ENCODE results near the gene TAF1.
A peak's percentile ranks its signal among the peaks of the same experiment; 100 is the strongest.
"Not testable (repeated sequence)": the region's sequence is repeated elsewhere in the genome, so short reads cannot be mapped to it uniquely, and the experiment has no call there.

Gene TAF1

GRCh38 chrX:71367396-71367795, 1.2 kb downstream of the TAF1 start:
- H3K27me3 ChIP-seq (ENCODE audit: insufficient read depth, low read length) = no peaks in the 10 kb centered on the region
- H3K9me3 ChIP-seq (ENCODE audit: low read length) = no peaks in the 10 kb centered on the region
- peaks cover 10% of the 10 kb centered on the region for H3K4me1 ChIP-seq (ENCODE audit: insufficient read depth, low read length)
- peak overlapping the region; percentile 66 for H3K4me3 ChIP-seq (ENCODE audit: low read length)
- peaks cover 17% of the 10 kb centered on the region for H3K36me3 ChIP-seq (ENCODE audit: insufficient read depth, low read length)
- H2AFZ ChIP-seq (ENCODE audit: low read depth, low read length) = no peak overlapping the region

- H3K4me3 ChIP-seq (ENCODE audit: low read length) = no peak overlapping the region
- H3K4me1 ChIP-seq (ENCODE audit: insufficient read depth, low read length) = peaks cover 8% of the 10 kb centered on the region
- no peaks in the 10 kb centered on the region for H3K9me3 ChIP-seq (ENCODE audit: low read length)
- H3K36me3 ChIP-seq (ENCODE audit: insufficient read depth, low read length) = peaks cover 44% of the 10 kb centered on the region
- no peaks in the 10 kb centered on the region for H3K27me3 ChIP-seq (ENCODE audit: insufficient read depth, low read length)
- no peak overlapping the region for H2AFZ ChIP-seq (ENCODE audit: low read depth, low read length)
These were observed 6.2 kb downstream of the TAF1 start for GRCh38 chrX:71372388-71372787.

- no peak overlapping the region for H3K4me3 ChIP-seq (ENCODE audit: low read length)
- no peak overlapping the region for H2AFZ ChIP-seq (ENCODE audit: low read depth, low read length)
- H3K36me3 ChIP-seq (ENCODE audit: insufficient read depth, low read length) = peaks cover 52% of the 10 kb centered on the region
- no peaks in the 10 kb centered on the region for H3K4me1 ChIP-seq (ENCODE audit: insufficient read depth, low read length)
- H3K27me3 ChIP-seq (ENCODE audit: insufficient read depth, low read length) = no peaks in the 10 kb centered on the region
- H3K9me3 ChIP-seq (ENCODE audit: low read length) = no peaks in the 10 kb centered on the region
These were observed 12.6 kb downstream of the TAF1 start for GRCh38 chrX:71378732-71379131.

DNA sequence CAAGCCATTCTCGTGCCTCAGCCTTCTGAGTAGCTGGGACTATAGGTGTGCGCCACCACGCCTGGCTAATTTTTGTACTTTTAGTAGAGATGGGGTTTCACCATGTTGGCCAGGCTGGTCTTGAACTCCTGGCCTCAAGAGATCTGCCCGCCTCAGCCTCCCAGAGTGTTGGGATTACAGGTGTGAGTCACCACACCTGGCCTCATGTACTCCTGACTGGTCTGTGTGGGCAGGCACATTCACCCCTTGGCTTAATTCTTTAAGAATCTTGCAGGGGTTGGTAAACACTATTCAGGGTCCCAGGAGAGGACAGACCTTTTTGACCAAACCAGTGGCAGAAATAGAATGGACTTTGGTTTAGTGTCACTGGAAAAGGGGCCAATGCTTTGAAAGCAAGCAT, 25.6 kb downstream of the TAF1 start:
- peaks cover 62% of the 10 kb centered on the region for H3K36me3 ChIP-seq (ENCODE audit: insufficient read depth, low read length)
- H2AFZ ChIP-seq (ENCODE audit: low read depth, low read length); H3K4me1 ChIP-seq (ENCODE audit: insufficient read depth, low read length); H3K27me3 ChIP-seq (ENCODE audit: insufficient read depth, low read length); H3K9me3 ChIP-seq (ENCODE audit: low read length); H3K4me3 ChIP-seq (ENCODE audit: low read length): not testable (repeated sequence)

DNA sequence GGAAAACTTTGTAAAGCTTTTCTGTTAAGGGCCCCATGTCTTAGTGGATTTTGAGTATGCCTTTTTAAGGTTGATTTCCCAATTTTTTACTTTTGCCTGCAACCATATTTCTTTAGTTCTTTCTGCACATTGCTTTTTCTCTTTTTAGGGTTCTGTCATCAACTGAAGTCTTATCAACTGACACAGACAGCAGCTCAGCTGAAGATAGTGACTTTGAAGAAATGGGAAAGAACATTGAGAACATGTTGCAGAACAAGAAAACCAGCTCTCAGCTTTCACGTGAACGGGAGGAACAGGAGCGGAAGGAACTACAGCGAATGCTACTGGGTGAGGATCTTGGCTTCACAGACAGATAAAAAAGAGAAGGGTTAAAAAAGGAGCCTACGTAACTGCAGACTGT, 27.8 kb downstream of the TAF1 start:
- no peaks in the 10 kb centered on the region for H3K27me3 ChIP-seq (ENCODE audit: insufficient read depth, low read length)
- H3K36me3 ChIP-seq (ENCODE audit: insufficient read depth, low read length) = peaks cover 62% of the 10 kb centered on the region
- no peak overlapping the region for H2AFZ ChIP-seq (ENCODE audit: low read depth, low read length)
- no peak overlapping the region for H3K4me3 ChIP-seq (ENCODE audit: low read length)
- no peaks in the 10 kb centered on the region for H3K4me1 ChIP-seq (ENCODE audit: insufficient read depth, low read length)
- no peaks in the 10 kb centered on the region for H3K9me3 ChIP-seq (ENCODE audit: low read length)

GRCh38 chrX:71396576-71396975, 30.4 kb downstream of the TAF1 start:
- Histone ChIP-seq H2AFZ (ENCODE audit: low read depth, low read length) (no peak overlapping the region), H3K4me1 (ENCODE audit: insufficient read depth, low read length) (no peaks in the 10 kb centered on the region), H3K4me3 (ENCODE audit: low read length) (no peak overlapping the region), H3K36me3 (ENCODE audit: insufficient read depth, low read length) (peaks cover 59% of the 10 kb centered on the region), H3K9me3 (ENCODE audit: low read length) (no peaks in the 10 kb centered on the region), H3K27me3 (ENCODE audit: insufficient read depth, low read length) (no peaks in the 10 kb centered on the region)

DNA sequence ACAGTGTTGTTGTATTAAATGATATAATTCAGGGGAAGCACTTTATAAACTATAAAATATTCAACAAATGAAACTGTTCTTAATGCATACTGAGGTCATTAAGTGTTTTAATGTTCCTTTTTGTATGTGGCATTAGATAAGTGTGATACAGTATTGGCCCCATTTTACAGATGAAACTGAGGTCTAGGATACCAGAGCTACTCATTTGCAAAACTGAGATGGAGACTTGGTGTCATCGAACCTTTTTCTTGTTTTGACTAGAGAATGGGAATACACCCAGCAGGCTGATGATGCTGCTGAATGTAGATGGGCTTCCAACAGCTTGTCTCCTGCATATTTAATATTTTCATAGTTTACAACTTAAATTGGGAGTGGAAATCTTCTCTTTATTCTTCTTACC, 34.6 kb downstream of the TAF1 start:
- Histone ChIP-seq H3K36me3 (ENCODE audit: insufficient read depth, low read length) (peaks cover 44% of the 10 kb centered on the region), H2AFZ (ENCODE audit: low read depth, low read length) (no peak overlapping the region), H3K27me3 (ENCODE audit: insufficient read depth, low read length) (no peaks in the 10 kb centered on the region), H3K4me3 (ENCODE audit: low read length) (no peak overlapping the region), H3K4me1 (ENCODE audit: insufficient read depth, low read length) (no peaks in the 10 kb centered on the region), H3K9me3 (ENCODE audit: low read length) (no peaks in the 10 kb centered on the region)

GRCh38 chrX:71416260-71416659, 50.1 kb downstream of the TAF1 start:
- not testable (repeated sequence) for H3K9me3 ChIP-seq (ENCODE audit: low read length); H3K4me3 ChIP-seq (ENCODE audit: low read length); H3K4me1 ChIP-seq (ENCODE audit: insufficient read depth, low read length); H3K27me3 ChIP-seq (ENCODE audit: insufficient read depth, low read length); H2AFZ ChIP-seq (ENCODE audit: low read depth, low read length)
- peaks cover 32% of the 10 kb centered on the region for H3K36me3 ChIP-seq (ENCODE audit: insufficient read depth, low read length)

GRCh38 chrX:71420686-71421085, 54.5 kb downstream of the TAF1 start:
- Histone ChIP-seq H3K27me3 (ENCODE audit: insufficient read depth, low read length) (no peaks in the 10 kb centered on the region), H2AFZ (ENCODE audit: low read depth, low read length) (no peak overlapping the region), H3K9me3 (ENCODE audit: low read length) (no peaks in the 10 kb centered on the region), H3K4me3 (ENCODE audit: low read length) (no peak overlapping the region), H3K36me3 (ENCODE audit: insufficient read depth, low read length) (peaks cover 34% of the 10 kb centered on the region), H3K4me1 (ENCODE audit: insufficient read depth, low read length) (no peaks in the 10 kb centered on the region)

DNA sequence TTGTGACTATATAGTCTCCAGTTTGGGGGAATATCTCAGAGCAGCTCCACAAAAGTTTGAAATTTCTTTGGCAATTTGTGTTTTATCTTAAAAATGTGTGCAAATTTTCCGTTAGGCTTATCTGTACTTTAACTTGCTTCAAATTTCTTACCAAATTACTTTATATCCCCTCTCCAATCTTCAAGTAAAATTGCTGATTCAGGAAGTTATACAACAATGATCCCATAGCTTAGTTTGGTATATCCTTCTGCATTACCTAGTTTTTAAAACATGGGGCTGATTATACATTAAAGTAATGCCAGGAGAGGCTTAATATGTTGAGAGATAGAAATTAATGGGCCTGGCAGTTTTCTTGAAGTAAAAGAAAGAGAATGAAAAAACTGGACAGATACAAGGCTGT, 66.6 kb downstream of the TAF1 start:
- Histone ChIP-seq H3K4me3 (ENCODE audit: low read length) (no peak overlapping the region), H2AFZ (ENCODE audit: low read depth, low read length) (no peak overlapping the region), H3K4me1 (ENCODE audit: insufficient read depth, low read length) (no peaks in the 10 kb centered on the region), H3K9me3 (ENCODE audit: low read length) (no peaks in the 10 kb centered on the region), H3K27me3 (ENCODE audit: insufficient read depth, low read length) (no peaks in the 10 kb centered on the region), H3K36me3 (ENCODE audit: insufficient read depth, low read length) (peaks cover 24% of the 10 kb centered on the region)

DNA sequence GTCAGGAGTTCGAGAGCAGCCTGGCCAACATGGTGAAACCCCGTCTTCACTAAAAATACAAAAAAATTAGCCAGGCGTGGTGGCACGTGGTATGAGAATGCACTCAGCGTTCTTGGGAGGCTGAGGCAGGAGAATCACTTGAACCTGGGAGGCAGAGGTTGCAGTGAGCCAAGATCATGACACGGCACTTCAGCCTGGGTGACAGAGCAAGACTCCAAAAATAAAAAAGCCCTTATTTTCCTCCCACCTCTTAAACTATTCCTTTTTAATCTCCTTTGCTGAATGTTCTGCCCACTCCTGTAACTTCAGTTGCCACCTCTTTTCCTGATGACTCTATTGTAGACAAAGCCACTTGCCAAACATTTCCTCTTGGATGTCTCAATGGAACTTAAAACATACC, 72.6 kb downstream of the TAF1 start:
- H3K36me3 ChIP-seq (ENCODE audit: insufficient read depth, low read length) = peaks cover 24% of the 10 kb centered on the region

DNA sequence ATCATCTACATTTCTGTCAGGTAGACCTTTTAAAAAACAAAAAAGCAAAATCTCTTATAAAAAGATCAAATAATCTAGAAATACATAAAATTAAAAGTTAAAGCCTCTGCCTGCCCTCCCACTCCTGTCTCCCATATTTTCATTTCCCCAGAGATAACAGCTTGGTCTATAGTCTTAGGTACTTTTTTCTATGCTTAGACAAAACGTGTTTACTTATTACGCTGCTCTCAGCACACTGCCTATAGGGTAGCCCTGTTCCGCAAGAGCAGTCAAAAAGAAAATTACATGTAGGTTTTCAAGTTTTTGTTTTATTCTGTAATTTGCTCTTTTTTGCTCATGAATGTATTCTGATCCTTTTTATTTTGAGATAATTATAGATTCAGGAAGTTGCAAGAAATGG, 73.3 kb downstream of the TAF1 start:
- no peak overlapping the region for H3K4me3 ChIP-seq (ENCODE audit: low read length)
- H2AFZ ChIP-seq (ENCODE audit: low read depth, low read length) = no peak overlapping the region
- H3K27me3 ChIP-seq (ENCODE audit: insufficient read depth, low read length) = no peaks in the 10 kb centered on the region
- no peaks in the 10 kb centered on the region for H3K9me3 ChIP-seq (ENCODE audit: low read length)
- peaks cover 23% of the 10 kb centered on the region for H3K36me3 ChIP-seq (ENCODE audit: insufficient read depth, low read length)
- H3K4me1 ChIP-seq (ENCODE audit: insufficient read depth, low read length) = no peaks in the 10 kb centered on the region

More for the DNA sequence above, 72.6 kb downstream of the TAF1 start:
- no peaks in the 10 kb centered on the region for H3K27me3 ChIP-seq (ENCODE audit: insufficient read depth, low read length)
- H3K4me1 ChIP-seq (ENCODE audit: insufficient read depth, low read length) = no peaks in the 10 kb centered on the region
- no peaks in the 10 kb centered on the region for H3K9me3 ChIP-seq (ENCODE audit: low read length)
- H3K4me3 ChIP-seq (ENCODE audit: low read length) = no peak overlapping the region
- H2AFZ ChIP-seq (ENCODE audit: low read depth, low read length) = no peak overlapping the region

DNA sequence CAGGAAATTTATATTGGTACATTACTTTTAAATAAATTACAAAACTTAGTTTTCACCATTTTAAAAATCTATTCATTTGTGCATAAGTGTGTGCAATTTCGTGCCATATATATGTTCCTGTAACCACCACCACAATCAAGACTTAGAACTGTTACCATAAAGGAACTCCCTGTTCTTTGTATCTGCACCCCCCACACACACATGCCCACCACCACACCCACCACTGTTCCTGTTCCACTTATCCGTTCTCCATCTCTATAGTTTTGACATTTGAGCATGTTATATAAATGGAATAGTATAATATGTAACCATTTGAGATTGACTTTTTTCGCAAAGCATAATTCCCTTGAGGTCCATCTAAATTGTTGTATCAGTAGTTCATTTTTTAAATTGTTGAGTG, 73.7 kb downstream of the TAF1 start:
- Histone ChIP-seq H3K9me3 (ENCODE audit: low read length) (no peaks in the 10 kb centered on the region), H3K4me1 (ENCODE audit: insufficient read depth, low read length) (no peaks in the 10 kb centered on the region), H2AFZ (ENCODE audit: low read depth, low read length) (no peak overlapping the region), H3K36me3 (ENCODE audit: insufficient read depth, low read length) (peaks cover 24% of the 10 kb centered on the region), H3K27me3 (ENCODE audit: insufficient read depth, low read length) (no peaks in the 10 kb centered on the region), H3K4me3 (ENCODE audit: low read length) (no peak overlapping the region)

GRCh38 chrX:71440401-71440800, 74.2 kb downstream of the TAF1 start:
- H3K9me3 ChIP-seq (ENCODE audit: low read length) = no peaks in the 10 kb centered on the region
- H3K4me3 ChIP-seq (ENCODE audit: low read length) = no peak overlapping the region
- H2AFZ ChIP-seq (ENCODE audit: low read depth, low read length) = no peak overlapping the region
- no peaks in the 10 kb centered on the region for H3K4me1 ChIP-seq (ENCODE audit: insufficient read depth, low read length)
- no peaks in the 10 kb centered on the region for H3K27me3 ChIP-seq (ENCODE audit: insufficient read depth, low read length)
- H3K36me3 ChIP-seq (ENCODE audit: insufficient read depth, low read length) = peaks cover 22% of the 10 kb centered on the region
